Mucosa of descending colon (tissue), 3 donors: Measurements from ENCODE around the gene ROS1. TPM values are rescaled to one million over a fixed set of nuclear protein-coding genes. Genes with fewer than 3 reads are reported as not detected.

Experiments
- ATAC-seq: fragments of 200-7000 bp; cut with Tn5 transposase; one replicate; pipeline ENCODE4 v1.9.1; 2020; ENCODE audit warnings: mild to moderate bottlenecking, moderate library complexity
- DNase-seq, 3 donors: peaks; one replicate each; pipeline ENCODE4 v3.0.0-alpha.2; 2020
- H3K36me3 ChIP-seq: fragments of 200-600 bp; one replicate; pipeline ENCODE4 v1.8.0; 2021; ENCODE audit warnings: low read depth, mild to moderate bottlenecking
- H3K4me1 ChIP-seq: fragments of 200-600 bp; one replicate; pipeline ENCODE4 v1.8.0; 2021; ENCODE audit warnings: low read depth, mild to moderate bottlenecking
- H3K4me3 ChIP-seq: fragments of 200-600 bp; one replicate; pipeline ENCODE4 v1.8.0; 2021; ENCODE audit warnings: mild to moderate bottlenecking
- H3K9me3 ChIP-seq: fragments of 200-600 bp; one replicate; pipeline ENCODE4 v1.8.0; 2021; ENCODE audit warnings: mild to moderate bottlenecking
- intact Hi-C, 2 donors: fragments of 100-400 bp; cut with DNase I in 1 of 2; cut with micrococcal nuclease in 1 of 2; formaldehyde crosslinking; loops; one replicate each; pipeline versions ENCODE4 v1.11.0 to v1.11.1; 2022; cut with DNase I, micrococcal nuclease
- total RNA-seq, 3 donors: library from RNA; stranded (reverse); fragmentation: NEBNext Ultra II Directional in 2 of 3; extraction: Animal tissue kit (Norgen Biotek cat#: 25700) in 2 of 3; gene quantifications; one replicate each; pipeline versions ENCODE4 v1.2.1 to v1.2.4, GENCODE V29; 2021 to 2023
- TF ChIP-seq, protein P1 (sequence below): fragments of 200-600 bp; IDR thresholded peaks from one replicate; pipeline ENCODE4 v1.8.0; 2022; ENCODE audit warnings: antibody characterized with exemption, mild to moderate bottlenecking
- donor health status: DM: no; HTN: no; CAD: no; lungs with moderate emphysema.
- donor health status: DM: no; HTN: no; CAD: no.
- donor health status: DM: no; HTN: yes; CAD: no.

Gene ROS1
- total RNA-seq, 3 donors from 2014 or later = 0.38 to 1.1 (median 1.0) TPM

DNA sequence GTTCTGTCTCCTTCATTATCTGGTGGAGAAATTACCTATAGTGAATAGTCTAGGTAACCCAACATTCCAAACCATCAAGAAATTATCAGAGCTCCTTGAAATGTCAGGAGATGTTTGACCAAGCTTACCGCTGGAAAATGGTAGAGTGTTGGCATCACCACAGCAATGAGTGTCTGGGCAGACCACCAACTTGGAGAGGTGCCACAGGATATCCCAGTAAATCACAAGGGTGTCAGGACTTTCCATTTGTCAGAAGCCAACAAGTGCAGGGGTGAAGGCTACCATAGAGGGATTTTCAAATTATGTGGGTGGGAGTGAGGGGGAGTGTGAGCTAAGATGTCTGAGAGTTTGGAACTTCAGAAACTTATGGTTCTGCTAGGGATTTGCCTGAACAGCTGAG is 87.2 kb downstream of the ROS1 start:
- H3K4me3 ChIP-seq = no peak overlapping the region
- ATAC-seq = no peak
- no peaks in the 10 kb centered on the region for H3K9me3 ChIP-seq
- TF ChIP-seq, protein P1, sequence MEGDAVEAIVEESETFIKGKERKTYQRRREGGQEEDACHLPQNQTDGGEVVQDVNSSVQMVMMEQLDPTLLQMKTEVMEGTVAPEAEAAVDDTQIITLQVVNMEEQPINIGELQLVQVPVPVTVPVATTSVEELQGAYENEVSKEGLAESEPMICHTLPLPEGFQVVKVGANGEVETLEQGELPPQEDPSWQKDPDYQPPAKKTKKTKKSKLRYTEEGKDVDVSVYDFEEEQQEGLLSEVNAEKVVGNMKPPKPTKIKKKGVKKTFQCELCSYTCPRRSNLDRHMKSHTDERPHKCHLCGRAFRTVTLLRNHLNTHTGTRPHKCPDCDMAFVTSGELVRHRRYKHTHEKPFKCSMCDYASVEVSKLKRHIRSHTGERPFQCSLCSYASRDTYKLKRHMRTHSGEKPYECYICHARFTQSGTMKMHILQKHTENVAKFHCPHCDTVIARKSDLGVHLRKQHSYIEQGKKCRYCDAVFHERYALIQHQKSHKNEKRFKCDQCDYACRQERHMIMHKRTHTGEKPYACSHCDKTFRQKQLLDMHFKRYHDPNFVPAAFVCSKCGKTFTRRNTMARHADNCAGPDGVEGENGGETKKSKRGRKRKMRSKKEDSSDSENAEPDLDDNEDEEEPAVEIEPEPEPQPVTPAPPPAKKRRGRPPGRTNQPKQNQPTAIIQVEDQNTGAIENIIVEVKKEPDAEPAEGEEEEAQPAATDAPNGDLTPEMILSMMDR = no peak
- H3K36me3 ChIP-seq = no peaks in the 10 kb centered on the region
- intact Hi-C loops = no loop called here
- no peak for DNase-seq
- no peaks in the 10 kb centered on the region for H3K4me1 ChIP-seq

DNA sequence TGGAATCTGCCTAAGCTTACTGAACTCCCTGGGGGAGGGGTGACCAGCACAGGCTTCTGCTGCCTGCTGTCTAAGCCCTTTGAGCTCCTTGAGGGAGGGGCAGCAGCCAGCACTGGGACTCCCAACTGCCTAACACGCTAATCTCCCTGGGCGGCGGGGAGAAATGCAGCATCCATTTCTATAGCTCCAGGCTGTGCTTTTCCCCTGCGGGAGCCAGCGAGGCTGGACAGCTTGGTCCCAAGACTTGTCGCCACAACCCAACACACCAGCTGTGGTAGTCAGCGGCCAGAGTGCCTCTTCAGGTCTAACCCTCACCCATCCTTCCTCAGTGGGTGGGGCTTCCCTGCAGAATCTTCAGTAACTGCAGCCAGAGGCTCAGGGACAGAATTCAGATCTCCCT is 95.8 kb downstream of the ROS1 start:
- H3K36me3 ChIP-seq = no peaks in the 10 kb centered on the region
- ATAC-seq = no peak
- no peak overlapping the region for H3K4me3 ChIP-seq
- no peaks in the 10 kb centered on the region for H3K4me1 ChIP-seq
- no peaks in the 10 kb centered on the region for H3K9me3 ChIP-seq
- intact Hi-C loops = no loop called here
- DNase-seq = no peak
- TF ChIP-seq, protein P1 = no peak

DNA sequence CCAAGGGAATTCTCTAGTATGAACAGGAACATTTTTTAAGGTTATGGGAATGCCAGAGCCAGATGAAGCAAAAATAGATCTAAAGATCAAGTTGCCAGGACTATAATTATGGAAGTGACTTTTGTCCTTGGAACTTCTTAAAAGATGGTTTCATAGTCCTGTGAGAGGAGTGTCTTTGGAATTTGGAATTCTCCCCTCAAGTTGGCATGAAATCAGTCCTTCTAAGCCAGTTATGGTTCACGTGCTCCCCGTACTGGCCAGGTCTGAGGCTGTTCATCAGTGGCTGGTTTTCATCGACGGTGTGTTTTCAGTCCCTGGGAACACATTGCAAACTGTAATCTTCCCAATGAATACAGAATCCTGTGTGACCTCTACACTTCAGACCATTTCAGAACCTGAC is 97.2 kb downstream of the ROS1 start:
- intact Hi-C loops = no loop called here
- no peak for ATAC-seq
- no peaks in the 10 kb centered on the region for H3K9me3 ChIP-seq
- no peaks in the 10 kb centered on the region for H3K36me3 ChIP-seq
- H3K4me3 ChIP-seq = no peak overlapping the region
- no peak for DNase-seq
- TF ChIP-seq, protein P1 = no peak
- no peaks in the 10 kb centered on the region for H3K4me1 ChIP-seq

DNA sequence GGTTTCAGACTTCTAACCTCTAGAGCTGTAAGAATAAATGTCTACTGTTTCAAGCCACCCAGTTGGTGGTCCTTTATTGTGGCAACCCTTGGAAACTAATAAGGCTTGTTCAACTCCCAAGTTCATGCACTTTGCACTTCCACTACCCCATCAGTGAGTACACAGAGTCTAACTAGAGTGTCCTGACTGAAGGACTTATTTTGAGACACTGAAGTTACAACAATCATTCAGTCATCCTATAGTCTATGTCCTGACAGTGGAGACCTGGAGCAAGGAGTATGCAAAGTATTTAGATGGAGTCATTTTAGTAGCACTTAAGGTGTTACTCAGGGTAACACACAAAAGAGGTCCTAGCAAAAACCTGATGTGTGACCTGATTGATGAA is 97.7 kb downstream of the ROS1 start:
- no peak for DNase-seq

DNA sequence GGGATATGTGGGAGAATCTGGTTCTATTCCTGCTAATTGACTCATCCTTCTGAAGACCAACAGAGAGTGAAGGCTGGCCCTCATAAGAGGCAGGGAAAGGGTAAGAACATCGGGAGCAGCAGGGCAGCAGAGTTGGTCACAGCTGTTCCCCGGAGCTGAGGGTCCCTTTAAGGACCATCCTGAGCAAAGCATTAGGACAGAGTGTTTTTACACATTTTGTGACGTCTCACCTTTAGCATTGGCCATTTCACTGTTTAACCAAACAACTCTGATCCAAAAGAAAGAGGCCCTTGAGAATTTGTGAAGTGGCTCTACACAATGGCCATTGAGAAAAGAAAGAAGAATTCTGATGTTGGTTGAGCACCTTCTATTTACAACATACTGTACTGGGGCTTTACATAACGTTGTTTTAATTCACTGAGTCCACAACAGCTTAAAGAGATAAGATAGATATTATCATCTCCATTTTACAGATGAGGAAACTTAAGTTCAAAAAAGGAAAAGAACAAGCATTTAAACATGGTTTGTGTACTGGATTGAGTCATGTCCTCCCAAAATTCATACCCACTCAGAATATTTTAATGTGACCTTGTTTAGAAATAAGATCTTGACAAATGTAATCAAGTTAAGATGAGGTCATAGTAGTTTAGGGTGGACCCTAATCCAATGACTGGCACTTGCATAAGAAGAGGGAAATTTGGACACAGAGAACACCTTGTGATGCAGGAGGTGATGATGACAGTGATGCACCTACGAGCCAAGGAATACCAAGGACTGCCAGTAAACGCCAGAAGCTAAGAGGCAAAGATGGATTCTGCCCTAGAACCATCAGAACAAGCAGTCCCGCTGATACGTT is 98.4 kb downstream of the ROS1 start:
- H3K4me1 ChIP-seq = no peaks in the 10 kb centered on the region
- DNase-seq (no peak), ATAC-seq (no peak)
- H3K4me3 ChIP-seq = no peak overlapping the region
- H3K9me3 ChIP-seq = no peaks in the 10 kb centered on the region
- no peaks in the 10 kb centered on the region for H3K36me3 ChIP-seq
- TF ChIP-seq, protein P1 = no peak
- intact Hi-C loops = no loop called here

More for the DNA sequence above, 97.7 kb downstream of the ROS1 start:
- Histone ChIP-seq H3K9me3 (no peaks in the 10 kb centered on the region), H3K4me3 (no peak overlapping the region), H3K36me3 (no peaks in the 10 kb centered on the region), H3K4me1 (no peaks in the 10 kb centered on the region)
- no peak for ATAC-seq
- intact Hi-C loops = no loop called here
- TF ChIP-seq, protein P1 = no peak
